ENCODE results near the gene ECEL1.
"Not testable (repeated sequence)": the region's sequence is repeated elsewhere in the genome, so short reads cannot be mapped to it uniquely, and the experiment has no call there.

ECEL1 gene

GRCh38 chr2:232440220-232441018 lies 47.2 kb downstream of the ECEL1 start:
- DNase-seq, result not testable (repeated sequence)

- no peak for DNase-seq
Measured at GRCh38 chr2:232439758-232440135, 47.9 kb downstream of the ECEL1 start.

- DNase-seq, result no peak
Measured at GRCh38 chr2:232438951-232439757, 48.5 kb downstream of the ECEL1 start.

GRCh38 chr2:232438091-232438490 lies 49.5 kb downstream of the ECEL1 start:
- no peak for DNase-seq

- no peak for DNase-seq
Measured at GRCh38 chr2:232437195-232437571, 50.5 kb downstream of the ECEL1 start.

- no peak for DNase-seq
Measured at GRCh38 chr2:232436381-232437194, 51.0 kb downstream of the ECEL1 start.

- no peak for DNase-seq
Measured at GRCh38 chr2:232435805-232436204, 51.8 kb downstream of the ECEL1 start.

- no peak for DNase-seq
Measured at GRCh38 chr2:232435375-232435648, 52.3 kb downstream of the ECEL1 start.

- DNase-seq, result no peak
Measured at GRCh38 chr2:232434563-232435374, 52.9 kb downstream of the ECEL1 start.

- no peak for DNase-seq
Measured at GRCh38 chr2:232434091-232434490, 53.5 kb downstream of the ECEL1 start.

- DNase-seq, result not testable (repeated sequence)
Measured at GRCh38 chr2:232433622-232434021, 54.0 kb downstream of the ECEL1 start.

GRCh38 chr2:232432598-232433184 lies 54.9 kb downstream of the ECEL1 start:
- no peak for DNase-seq

GRCh38 chr2:232431705-232432590 lies 55.7 kb downstream of the ECEL1 start:
- no peak for DNase-seq
